BE2C (cell line): ENCODE results near the gene MRTFA.

ENCODE experiments used
- DNase-seq: peaks from one replicate; pipeline ENCODE4 v3.0.0-alpha.2; 2020
- H3K27me3 ChIP-seq: fragments of 250-450 bp; sonication (Bioruptor Pico); 2 replicates; pipeline ENCODE4 v1.5.1; 2020; ENCODE audit warnings: mild to moderate bottlenecking
- H3K36me3 ChIP-seq: fragments of 250-450 bp; sonication (Bioruptor Pico); 2 replicates; pipeline ENCODE4 v1.5.1; 2020; ENCODE audit warnings: mild to moderate bottlenecking
- H3K4me1 ChIP-seq: fragments of 250-450 bp; sonication (Bioruptor Pico); 2 replicates; pipeline ENCODE4 v1.5.1; 2020
- H3K4me3 ChIP-seq: 2 replicates; pipeline ENCODE4 v1.5.1; 2011; ENCODE audit warnings: low read depth, low read length
- H3K9me3 ChIP-seq: fragments of 250-450 bp; sonication (Bioruptor Pico); 2 replicates; pipeline ENCODE4 v1.5.1; 2020
- TF ChIP-seq, protein P1 (sequence below): IDR thresholded peaks from 2 replicates; pipeline ENCODE4 v1.5.1; 2012; ENCODE audit warnings: mild to moderate bottlenecking, low read depth, low read length

MRTFA gene

GRCh38 chr22:40673017-40673416 is 36.5 kb upstream of the MRTFA start:
- TF ChIP-seq, protein P1, sequence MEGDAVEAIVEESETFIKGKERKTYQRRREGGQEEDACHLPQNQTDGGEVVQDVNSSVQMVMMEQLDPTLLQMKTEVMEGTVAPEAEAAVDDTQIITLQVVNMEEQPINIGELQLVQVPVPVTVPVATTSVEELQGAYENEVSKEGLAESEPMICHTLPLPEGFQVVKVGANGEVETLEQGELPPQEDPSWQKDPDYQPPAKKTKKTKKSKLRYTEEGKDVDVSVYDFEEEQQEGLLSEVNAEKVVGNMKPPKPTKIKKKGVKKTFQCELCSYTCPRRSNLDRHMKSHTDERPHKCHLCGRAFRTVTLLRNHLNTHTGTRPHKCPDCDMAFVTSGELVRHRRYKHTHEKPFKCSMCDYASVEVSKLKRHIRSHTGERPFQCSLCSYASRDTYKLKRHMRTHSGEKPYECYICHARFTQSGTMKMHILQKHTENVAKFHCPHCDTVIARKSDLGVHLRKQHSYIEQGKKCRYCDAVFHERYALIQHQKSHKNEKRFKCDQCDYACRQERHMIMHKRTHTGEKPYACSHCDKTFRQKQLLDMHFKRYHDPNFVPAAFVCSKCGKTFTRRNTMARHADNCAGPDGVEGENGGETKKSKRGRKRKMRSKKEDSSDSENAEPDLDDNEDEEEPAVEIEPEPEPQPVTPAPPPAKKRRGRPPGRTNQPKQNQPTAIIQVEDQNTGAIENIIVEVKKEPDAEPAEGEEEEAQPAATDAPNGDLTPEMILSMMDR: no peak
- H3K27me3 ChIP-seq: no peaks in the 10 kb centered on the region

DNA sequence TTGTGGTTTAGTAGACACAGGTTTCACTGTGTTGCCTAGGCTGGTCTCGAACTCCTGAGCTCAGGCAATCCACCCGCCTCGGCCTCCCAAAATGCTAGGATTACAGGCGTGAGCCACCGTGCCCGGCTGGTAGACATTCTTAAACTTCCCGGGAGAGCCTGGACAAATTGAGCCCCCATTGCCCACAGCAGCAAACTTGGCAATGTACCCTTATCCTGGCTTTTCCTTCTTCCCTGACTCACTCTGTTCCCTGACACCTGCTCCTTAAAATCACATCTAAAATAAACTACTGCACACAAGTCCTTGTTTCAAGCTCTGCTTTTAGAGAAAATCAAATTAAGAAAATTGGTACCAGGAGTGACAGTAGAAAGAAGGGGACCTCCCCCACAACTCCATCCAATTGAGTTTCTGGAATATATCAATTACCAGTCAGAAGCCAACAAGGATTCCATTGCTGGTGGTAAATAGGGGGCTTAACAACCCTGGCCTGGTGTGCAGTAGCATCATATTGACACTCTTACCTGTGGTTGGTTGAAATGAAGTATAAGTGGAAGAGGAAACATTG is 35.4 kb upstream of the MRTFA start:
- Histone ChIP-seq H3K4me1 (peaks cover 5% of the 10 kb centered on the region; the same call in 1 of the 2 replicates), H3K4me3 (no peak overlapping the region), H3K9me3 (no peaks in the 10 kb centered on the region), H3K27me3 (no peaks in the 10 kb centered on the region), H3K36me3 (no peaks in the 10 kb centered on the region)
- no peak for DNase-seq
- TF ChIP-seq, protein P1: no peak

More at GRCh38 chr22:40673017-40673416, 36.5 kb upstream of the MRTFA start:
- Histone ChIP-seq H3K4me3 (no peak overlapping the region), H3K9me3 (no peaks in the 10 kb centered on the region), H3K4me1 (peaks cover 5% of the 10 kb centered on the region; the same call in 1 of the 2 replicates), H3K36me3 (no peaks in the 10 kb centered on the region)
- no peak for DNase-seq

- H3K4me3 ChIP-seq: no peak overlapping the region
- no peaks in the 10 kb centered on the region for H3K36me3 ChIP-seq
- no peaks in the 10 kb centered on the region for H3K9me3 ChIP-seq
- peaks cover 5% of the 10 kb centered on the region; the same call in 1 of the 2 replicates for H3K4me1 ChIP-seq
- no peak for DNase-seq
- no peaks in the 10 kb centered on the region for H3K27me3 ChIP-seq
- TF ChIP-seq, protein P1: no peak
Measured at GRCh38 chr22:40671369-40671768, 34.9 kb upstream of the MRTFA start.

DNA sequence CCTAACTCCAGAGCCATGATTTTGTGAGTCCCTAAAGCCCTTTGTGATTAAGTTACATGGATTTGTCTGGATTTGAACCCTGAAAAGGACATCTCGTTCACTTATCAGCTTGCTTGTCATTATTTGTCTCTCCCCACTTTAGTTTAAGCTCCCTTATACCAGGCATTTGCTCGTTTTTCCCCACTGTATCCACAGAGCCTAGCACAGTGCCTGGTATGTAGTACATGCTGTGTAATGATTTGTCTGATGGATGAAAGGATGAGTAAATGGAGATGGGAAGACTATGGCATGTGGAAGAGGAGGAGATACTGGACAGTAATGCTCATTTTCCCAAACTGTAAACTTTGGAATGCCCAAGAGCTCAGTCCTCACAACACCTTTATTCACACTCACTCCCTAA is 33.5 kb upstream of the MRTFA start:
- Histone ChIP-seq H3K36me3 (no peaks in the 10 kb centered on the region), H3K4me3 (no peak overlapping the region)

GRCh38 chr22:40668611-40669411 is 32.3 kb upstream of the MRTFA start:
- TF ChIP-seq, protein P1: no peak
- H3K4me3 ChIP-seq: no peak overlapping the region
- H3K27me3 ChIP-seq: no peaks in the 10 kb centered on the region
- no peak for DNase-seq
- H3K4me1 ChIP-seq: peaks cover 5% of the 10 kb centered on the region; the same call in 1 of the 2 replicates
- H3K36me3 ChIP-seq: no peaks in the 10 kb centered on the region
- H3K9me3 ChIP-seq: no peaks in the 10 kb centered on the region

More for the DNA sequence above, 33.5 kb upstream of the MRTFA start:
- H3K9me3 ChIP-seq: no peaks in the 10 kb centered on the region
- no peaks in the 10 kb centered on the region for H3K27me3 ChIP-seq
- TF ChIP-seq, protein P1: no peak
- no peak for DNase-seq
- H3K4me1 ChIP-seq: peaks cover 5% of the 10 kb centered on the region; the same call in 1 of the 2 replicates
